SIG-M5 treated with dmso at 0.1 percent for 504 hours (cell line): Measurements from ENCODE around the gene RIBC2.
"Not testable (repeated sequence)": the region's sequence is repeated elsewhere in the genome, so short reads cannot be mapped to it uniquely, and the experiment has no call there.

Experiments used
- DNase-seq: peaks from one replicate; lab custom pipeline; 2025; ENCODE audit not compliant: unreplicated experiment; lab: John Stamatoyannopoulos, UW

Gene RIBC2

GRCh38 chr22:45423524-45423923 lies 10.0 kb downstream of the RIBC2 start:
- no peak for DNase-seq

DNA sequence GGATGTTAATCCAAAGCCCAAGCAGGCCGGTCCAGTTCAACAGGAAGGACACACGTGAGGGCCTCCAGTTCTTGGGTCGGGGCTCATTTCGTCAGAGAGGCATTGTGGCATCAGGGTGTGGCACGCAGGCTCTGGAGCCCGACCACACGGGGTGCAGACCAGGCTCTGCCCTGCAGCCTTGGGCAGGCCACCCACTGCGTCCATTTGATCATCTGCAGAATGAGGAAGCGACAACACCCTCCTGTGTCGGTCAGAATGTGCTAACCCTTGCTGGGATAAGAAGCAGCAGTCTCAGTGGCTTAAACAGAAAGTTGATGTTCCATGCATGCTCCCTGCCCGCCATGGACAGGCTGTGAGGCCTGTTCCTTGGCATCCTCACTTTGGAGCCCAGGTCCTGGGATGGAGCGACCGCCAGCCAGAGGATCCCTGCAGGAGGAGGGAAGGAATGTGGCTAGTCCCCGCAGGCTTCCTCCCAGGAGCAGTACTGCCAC lies 10.8 kb downstream of the RIBC2 start:
- peak; percentile 51 for DNase-seq

DNA sequence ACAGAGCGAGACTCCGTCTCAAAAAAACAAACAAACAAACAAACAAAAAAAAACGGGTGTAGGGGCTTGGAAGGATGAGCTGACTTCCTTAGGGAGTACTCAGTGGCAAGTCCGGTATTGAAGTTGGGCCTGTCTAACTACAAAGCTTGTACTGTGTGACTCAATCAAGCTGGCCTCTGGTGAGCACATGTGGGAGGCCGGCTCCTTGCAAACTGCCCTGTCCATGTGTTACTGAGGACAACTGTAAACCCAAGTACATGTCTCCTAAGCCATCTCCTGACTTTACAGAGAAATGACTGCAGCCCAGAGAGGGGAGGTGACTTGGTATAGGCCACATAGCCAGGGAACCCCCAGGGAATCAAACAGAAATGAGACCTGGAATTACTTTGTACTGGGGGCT lies 11.6 kb downstream of the RIBC2 start:
- no peak for DNase-seq

DNA sequence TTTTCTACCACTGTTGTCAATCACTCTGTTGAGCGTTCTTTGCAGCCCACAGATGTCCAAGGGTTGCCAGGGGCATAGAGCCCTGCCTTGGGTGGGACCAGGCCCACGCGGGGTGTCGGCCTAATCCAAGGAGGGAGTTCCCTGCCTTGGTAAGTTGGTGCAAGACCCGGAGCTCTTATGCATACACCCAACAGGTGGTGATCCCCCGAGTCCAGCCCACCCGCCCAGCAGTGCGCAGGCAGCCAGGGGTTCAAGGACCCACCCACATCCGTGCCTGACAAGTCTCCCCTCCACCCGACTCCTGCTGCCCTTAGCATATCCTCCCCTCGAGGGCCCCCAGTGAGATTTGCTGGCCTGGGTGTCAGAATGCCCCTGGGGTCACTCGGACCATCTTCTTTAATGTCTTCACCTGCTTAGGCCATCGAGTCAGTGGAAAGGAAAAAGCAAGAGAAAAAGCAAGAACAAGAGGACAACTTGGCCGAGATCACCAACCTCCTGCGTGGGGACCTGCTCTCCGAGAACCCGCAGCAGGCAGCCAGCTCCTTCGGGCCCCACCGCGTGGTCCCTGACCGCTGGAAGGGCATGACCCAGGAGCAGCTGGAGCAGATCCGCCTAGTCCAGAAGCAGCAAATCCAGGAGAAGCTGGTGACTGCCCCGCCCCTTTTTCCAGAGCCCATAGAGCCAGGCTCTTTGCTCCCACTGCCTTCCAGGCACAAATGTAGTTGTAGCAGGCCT lies 12.2 kb downstream of the RIBC2 start:
- DNase-seq = no peak

DNA sequence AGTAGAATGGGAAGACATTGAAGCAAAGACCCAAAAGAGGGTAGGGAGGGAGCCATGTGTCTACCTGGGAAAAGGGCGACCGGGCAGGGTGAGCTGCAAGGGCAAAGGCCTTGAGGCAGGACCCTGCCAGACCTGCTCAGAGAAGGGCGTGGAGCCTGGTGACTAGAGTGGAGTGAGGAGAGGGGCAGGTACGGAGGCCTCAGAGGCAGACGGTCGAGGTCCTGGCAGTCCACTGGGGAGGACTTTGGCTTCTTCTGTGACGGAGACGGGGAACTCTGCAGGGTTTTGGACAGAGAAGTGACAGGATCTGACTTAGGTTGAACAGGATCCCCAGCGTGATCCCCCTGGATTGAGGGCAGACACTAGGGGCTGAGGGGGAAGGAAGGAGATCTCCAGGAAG lies 12.9 kb downstream of the RIBC2 start:
- DNase-seq = no peak

DNA sequence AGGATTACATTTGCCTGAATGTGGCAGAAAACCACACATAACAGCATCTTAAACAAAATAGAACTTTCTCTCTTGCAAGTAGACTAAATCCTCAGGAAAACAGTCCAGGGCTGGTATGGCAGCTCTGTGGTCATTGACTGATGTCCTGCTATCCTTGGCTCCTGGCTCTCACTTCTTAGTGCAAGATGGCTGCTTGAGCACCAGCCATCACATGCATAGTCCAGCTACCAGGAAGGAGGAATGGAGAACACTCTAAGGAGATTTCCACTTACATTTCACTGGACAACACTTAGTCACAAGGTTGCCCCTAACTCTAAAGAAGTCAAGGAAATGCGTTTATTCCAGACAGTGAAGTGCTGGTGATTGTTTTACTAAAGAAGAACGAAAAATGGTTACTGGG lies 13.6 kb downstream of the RIBC2 start:
- DNase-seq = no peak

DNA sequence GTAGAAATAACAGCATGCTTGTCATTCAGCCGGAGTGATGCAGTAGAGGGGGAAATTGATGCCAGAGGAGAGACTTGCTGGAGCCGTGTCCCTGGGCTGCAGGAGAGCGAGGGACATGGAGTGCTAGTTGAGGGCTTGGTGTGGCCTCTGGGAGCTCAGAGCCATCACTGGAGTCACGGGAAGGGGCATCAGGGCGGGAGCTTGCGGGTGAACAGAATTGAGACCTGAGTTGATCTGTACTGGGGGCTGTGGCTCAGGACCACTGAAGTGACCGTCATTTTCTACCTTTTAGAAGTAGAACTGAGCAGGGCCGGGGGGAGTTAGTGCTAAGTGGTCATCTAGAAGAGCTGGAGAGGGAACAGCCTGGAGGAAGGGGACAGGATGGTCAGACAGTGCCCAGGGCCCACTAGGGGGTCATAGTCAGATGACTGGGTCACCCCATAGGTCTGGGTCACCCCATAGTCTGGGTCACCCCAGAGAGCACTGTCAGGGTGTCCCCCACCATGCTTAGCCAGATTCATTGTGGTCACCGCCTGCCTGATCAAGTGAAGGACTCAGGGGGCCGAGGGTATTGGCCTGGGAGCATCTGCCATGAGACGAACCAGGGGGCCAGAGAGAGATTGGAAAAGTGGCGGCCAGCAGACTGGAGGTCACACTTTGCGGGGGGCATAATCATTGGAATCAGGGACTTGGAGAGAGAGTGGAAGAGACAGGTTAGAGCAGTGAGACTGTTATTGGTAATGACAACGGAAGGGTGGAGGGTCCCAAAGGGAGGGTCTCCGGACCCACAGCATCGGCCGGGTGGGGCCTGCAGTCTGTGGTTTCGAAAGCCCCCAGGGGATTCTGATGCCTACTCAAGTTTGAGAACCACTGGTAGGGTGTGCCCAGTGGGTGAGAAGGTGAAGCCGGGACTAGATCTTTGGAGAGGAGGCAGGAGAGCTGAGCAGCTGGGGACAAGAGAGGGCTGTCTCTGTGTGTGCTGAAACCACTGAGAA lies 15.2 kb downstream of the RIBC2 start:
- no peak for DNase-seq

- DNase-seq = no peak
These were observed 15.9 kb downstream of the RIBC2 start for GRCh38 chr22:45429424-45429823.

- no peak for DNase-seq
These were observed 16.7 kb downstream of the RIBC2 start for GRCh38 chr22:45429981-45430775.

DNA sequence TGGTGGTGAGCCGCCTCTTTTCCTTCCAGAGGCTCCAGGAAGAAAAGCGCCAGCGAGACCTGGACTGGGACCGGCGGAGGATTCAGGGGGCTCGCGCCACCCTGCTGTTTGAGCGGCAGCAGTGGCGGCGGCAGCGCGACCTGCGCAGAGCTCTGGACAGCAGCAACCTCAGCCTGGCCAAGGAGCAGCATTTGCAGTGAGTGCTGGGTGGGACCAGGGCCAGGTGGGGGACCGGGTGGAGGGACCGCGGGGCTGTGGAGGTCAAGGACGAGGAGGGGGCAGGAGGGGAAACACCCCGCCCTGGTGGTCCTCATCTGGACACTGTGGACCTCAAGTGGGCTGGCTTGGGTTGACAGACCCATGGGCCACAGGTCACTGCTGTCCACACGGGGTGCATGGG lies 17.4 kb downstream of the RIBC2 start:
- DNase-seq = no peak

DNA sequence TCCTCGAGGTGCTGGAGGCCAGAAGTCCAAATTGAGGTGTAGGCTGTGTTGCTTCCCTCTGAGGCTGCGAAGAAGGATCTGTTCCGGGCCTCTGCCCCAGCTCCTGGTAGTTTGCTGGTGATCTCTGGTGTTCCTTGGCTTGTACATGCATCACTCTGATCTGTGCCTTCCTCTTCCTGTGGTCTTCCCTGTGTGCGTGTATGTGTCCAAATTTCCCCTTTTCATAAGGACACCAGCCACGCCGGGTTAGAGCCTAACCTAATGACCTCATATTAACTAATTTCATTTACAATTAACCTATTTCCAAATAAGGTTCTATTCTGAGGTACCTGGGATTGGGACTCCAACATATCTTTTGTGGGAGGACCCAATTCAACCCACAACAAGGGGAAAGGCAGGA lies 21.5 kb downstream of the RIBC2 start:
- DNase-seq = no peak

DNA sequence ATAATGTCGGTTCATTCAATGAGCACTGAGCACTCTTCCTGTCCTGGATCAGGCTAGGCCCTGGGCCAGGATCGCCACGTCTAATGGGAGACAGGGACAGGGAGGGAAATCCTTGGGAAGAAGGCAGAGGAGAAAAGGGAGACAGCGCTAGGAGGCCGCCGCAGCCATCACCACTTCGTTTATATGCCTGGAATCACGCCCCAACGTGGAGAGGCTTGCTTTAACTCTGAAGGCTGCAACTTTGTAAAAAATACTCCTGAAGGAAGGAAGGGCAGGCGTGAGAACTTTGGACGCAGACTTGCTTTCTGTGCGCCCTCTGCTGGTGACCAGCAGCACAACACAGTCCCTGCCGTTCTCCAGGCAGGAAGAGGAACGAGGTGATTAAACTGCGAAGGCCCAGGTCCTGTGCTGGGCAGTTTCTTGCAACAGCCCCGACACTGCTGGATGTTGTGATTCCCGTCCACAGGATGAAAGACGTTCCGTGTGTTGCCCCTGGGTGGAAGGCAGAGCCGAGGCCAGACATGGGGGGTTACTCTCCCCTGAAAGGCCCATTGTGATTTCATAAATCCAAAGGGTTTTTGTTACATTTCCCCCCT lies 22.1 kb downstream of the RIBC2 start:
- DNase-seq = peak; percentile 70

DNA sequence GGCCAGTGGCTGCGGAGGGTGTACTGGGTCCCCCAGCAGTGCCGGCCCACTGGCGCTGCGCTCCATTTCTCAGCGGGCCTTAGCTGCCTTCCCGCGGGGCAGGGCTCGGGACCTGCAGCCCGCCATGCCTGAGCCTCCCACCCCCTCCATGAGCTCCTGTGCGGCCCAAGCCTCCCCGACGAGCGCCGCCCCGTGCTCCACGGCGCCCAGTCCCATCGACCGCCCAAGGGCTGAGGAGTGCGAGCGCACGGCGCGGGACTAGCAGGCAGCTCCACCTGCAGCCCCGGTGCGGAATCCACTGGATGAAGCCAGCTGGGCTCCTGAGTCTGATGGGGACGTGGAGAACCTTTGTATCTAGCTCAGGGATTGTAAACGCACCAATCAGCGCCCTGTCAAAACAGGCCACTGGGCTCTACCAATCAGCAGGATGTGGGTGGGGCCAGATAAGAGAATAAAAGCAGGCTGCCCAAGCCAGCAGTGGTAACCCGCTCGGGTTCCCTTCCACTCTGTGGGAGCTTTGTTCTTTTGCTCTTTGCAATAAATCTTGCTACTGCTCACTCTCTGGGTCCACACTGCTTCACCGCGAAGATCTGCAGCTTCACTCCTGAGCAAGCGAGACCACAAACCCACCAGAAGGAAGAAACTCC lies 23.5 kb downstream of the RIBC2 start:
- not testable (repeated sequence) for DNase-seq

- no peak for DNase-seq
These were observed 24.8 kb downstream of the RIBC2 start for GRCh38 chr22:45438336-45438735.

DNA sequence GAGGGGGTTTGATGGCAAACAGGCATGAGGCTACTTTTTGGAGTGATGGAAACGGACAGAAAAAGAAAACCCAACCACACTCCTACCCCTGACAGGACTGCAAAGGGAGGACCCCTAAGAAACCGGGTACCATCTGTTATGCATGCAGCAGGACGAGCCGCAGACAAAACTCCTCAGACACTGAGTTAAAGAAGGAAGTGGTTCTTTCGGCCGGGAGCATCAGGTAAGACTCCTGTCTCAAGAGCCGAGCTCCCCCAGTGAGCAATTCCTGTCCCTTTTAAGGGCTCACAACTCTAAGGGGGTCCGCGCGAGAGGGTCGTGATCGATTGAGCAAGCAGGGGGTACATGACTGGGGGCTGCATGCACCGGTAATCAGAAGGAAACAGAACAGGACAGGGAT lies 27.2 kb downstream of the RIBC2 start:
- DNase-seq = not testable (repeated sequence)

DNA sequence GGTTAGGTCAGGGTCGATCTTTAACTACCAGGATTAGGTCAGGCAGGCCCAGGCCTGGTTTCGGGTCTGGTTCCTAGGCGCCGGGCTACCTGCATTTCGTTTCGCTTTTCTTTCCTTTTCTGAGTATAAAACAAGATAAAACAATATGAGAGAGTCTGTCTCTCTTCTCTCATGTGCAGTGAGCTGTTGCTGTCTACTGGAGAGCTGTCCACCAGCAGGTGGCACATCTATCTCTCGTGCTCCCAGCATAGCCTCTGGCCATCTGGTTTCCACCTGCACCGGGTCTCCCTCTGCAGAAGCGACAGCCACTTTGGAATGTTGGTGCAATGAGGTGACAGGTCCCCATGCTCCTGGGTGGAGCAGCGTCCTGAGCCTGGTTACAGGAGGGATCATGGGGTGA lies 27.6 kb downstream of the RIBC2 start:
- DNase-seq = no peak

DNA sequence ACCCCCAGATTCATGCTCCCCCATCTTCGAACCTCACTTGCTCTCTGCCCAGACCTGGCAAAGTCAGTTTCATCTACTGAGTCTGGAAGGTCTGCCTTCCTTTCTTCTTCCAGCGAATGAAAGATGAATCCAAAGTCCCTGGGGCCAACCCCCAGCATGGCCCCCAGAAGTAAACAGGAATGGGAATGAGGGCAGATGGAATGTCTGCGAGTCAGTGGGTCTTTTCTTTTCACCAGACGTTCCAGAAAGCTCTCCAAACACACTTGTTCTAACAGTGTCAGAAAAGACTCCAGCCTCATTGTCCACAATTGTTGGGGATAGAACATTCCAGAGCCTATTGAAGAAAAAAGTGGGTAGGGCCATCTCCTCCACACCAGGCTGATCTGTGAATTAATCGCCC lies 28.6 kb downstream of the RIBC2 start:
- no peak for DNase-seq

GRCh38 chr22:45444168-45444567 lies 30.7 kb downstream of the RIBC2 start:
- no peak for DNase-seq

DNA sequence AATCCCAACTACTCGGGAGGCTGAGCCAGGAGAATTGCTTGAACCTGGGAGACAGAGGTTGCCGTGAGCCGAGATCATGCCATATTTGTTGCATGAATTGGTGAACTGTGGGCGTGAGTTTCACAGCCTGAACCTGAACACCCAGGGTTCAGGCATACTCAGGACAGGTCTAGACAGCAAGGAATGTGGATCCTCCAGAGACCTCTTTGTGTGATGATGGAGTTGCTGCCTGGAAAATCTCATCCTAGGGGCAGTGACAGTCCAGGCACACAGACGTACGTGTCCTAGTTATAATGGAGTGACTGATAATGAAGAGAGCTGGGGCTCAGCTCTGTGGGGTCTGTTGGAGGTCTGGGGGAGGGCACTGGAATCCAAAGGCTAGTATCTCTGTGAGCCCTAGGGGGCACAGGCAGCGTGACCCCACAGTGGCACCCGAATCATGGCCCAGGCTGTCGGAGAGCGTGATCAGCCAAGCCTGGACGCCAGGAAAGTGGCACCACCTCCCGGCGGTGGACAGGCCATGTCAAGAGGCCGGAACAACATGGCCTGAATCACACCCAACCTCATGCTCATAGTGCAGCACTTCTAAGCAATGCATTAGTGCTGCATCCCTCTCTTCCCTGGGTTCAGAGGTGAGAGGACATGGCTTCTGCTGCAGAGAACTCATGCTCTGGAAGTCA lies 31.7 kb downstream of the RIBC2 start:
- DNase-seq = no peak

DNA sequence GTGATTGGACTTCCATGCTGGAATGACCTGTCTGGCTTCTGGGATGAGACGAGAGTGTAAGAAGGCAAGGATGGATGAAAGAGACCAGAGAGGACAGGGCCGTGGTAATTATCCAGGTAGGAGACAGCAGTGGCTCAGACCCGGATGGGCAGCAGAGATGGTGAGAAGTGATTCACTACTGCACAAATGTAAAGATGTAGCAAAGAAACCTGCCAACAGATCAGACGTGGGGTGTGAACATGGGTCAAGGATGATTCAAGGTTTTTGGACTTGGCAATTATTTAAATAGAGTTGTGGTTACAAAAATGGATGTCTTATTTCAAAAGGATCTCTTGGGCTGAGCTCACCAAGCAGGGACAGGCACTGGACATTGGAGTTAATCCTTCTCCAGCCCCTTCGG lies 32.7 kb downstream of the RIBC2 start:
- no peak for DNase-seq
